ENCODE data around the gene ZSCAN20. TPM values are rescaled to one million over a fixed set of nuclear protein-coding genes. Genes with fewer than 3 reads are reported as not detected.

Gene ZSCAN20
- total RNA-seq, 2 donors from 2014 or later: 5.0 to 5.4 TPM

DNA sequence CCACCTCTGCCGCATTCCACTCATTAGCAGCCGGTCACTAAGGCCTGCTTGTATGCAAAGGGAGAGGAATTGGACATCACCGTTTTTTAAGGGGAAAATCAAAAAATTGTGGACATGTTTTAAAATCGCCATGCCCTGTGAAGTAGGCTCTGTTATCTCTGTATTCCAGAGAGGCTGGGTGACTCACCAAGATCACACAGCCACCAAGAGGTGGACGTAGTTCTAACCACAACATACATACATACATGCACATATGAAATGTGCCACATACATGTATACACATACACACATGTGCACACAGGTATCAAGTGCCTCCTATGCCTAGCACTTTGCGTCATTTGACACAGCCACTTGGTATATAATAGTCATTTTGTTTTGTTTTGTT, 16.0 kb upstream of the ZSCAN20 start:
- TF ChIP-seq, protein P1, sequence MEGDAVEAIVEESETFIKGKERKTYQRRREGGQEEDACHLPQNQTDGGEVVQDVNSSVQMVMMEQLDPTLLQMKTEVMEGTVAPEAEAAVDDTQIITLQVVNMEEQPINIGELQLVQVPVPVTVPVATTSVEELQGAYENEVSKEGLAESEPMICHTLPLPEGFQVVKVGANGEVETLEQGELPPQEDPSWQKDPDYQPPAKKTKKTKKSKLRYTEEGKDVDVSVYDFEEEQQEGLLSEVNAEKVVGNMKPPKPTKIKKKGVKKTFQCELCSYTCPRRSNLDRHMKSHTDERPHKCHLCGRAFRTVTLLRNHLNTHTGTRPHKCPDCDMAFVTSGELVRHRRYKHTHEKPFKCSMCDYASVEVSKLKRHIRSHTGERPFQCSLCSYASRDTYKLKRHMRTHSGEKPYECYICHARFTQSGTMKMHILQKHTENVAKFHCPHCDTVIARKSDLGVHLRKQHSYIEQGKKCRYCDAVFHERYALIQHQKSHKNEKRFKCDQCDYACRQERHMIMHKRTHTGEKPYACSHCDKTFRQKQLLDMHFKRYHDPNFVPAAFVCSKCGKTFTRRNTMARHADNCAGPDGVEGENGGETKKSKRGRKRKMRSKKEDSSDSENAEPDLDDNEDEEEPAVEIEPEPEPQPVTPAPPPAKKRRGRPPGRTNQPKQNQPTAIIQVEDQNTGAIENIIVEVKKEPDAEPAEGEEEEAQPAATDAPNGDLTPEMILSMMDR (IDR thresholded peaks at IDR 0.05): no peak
- no peak overlapping the region for H3K27ac ChIP-seq

DNA sequence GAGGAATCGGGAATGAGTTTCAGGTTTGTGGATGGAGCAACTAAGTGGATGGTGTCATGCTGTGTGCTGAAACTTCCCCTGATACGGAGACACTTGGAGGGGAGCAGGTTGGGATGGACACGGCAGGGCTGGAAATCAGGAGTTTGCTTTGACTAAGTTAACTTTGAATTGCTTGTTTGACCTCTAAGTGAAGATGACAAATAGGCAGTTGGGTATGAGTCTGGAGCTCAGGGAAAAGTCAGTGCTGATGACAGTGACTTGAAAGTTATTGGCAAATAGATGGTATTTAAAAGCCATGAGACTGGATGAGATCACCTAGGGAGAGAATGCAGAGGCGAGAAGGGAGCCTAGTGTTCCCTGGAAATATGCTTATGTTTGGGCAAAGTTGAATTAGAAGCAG, 12.8 kb upstream of the ZSCAN20 start:
- TF ChIP-seq, protein P1 (IDR thresholded peaks at IDR 0.05): no peak
- intact Hi-C loops (cut with DNase I): loop anchor here (5.0 kb wide), 1 partner anchor 82 kb away; no protein-coding TSS in a partner anchor
- Histone ChIP-seq H3K36me3 (no peaks in the 10 kb centered on the region), H3K9me3 (no peaks in the 10 kb centered on the region), H3K4me3 (no peak overlapping the region), H3K27ac (no peak overlapping the region), H3K9ac (ENCODE audit: low read depth in 2 of 2, low read length in 2 of 2) (no peak overlapping the region), H3K27me3 (no peaks in the 10 kb centered on the region), H3K4me1 (no peaks in the 10 kb centered on the region)
- no peak for DNase-seq

More for the DNA sequence above, 16.0 kb upstream of the ZSCAN20 start:
- H3K27me3 ChIP-seq: no peaks in the 10 kb centered on the region
- H3K4me1 ChIP-seq: no peaks in the 10 kb centered on the region
- H3K9me3 ChIP-seq: no peaks in the 10 kb centered on the region
- intact Hi-C loops (cut with DNase I): no loop called here
- no peaks in the 10 kb centered on the region for H3K36me3 ChIP-seq
- H3K4me3 ChIP-seq: no peak overlapping the region
- no peak overlapping the region for H3K9ac ChIP-seq (ENCODE audit: low read depth in 2 of 2, low read length in 2 of 2)
- DNase-seq: no peak

DNA sequence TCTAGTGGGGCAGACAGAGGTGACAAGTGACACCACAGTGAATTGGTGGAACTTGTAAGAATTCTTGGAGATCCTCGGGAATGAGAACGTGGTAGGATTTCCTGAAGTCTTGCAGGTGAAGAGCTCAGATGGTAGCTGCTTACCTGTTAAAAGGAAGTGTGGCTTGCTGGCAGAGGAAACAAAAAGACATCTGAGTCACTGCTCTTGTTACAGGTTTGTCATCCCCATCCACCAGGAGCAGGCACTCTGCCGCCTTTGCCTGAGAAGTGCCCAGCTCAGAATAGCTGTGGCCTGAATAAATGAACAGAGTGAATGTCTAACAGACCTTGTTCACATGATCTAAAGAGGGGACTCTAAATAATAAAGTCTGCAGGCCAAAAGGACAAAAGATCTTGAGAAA, 12.3 kb upstream of the ZSCAN20 start:
- TF ChIP-seq, protein P1 (IDR thresholded peaks at IDR 0.05): no peak

DNA sequence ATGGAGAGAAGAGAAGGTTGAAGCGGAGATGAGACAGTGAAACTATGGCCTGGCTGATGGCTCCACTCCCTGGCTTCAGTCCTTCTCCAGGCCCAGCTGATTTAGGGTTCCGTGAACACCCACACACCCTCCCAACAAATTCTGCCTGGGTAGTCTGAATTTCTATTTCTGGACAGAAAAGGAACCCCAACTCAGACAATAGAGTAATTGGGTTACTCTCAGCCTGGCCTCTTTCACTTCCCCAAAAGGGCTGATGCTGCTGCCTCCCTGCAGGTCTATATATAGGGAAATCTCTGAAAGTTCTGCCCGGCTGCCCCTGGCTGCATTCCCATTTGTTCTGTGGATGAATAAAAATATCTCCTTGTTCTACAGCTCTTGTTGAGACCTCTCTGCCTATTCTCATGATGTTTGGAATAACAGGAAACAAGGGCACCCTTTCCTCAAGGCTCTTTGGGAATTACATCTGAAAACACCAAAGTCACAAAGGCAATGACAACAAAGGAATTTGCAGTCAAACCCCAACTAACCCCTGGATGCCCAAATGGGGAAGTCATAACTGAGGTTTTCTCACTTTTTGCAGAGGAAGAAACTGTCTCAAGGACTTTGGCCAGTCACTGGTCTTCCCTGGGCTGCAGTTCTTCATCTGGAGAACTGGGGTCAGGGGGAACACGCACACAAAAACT, 11.4 kb upstream of the ZSCAN20 start:
- Histone ChIP-seq H3K27ac (no peak overlapping the region), H3K27me3 (no peaks in the 10 kb centered on the region), H3K4me1 (no peaks in the 10 kb centered on the region), H3K4me3 (no peak overlapping the region), H3K9me3 (no peaks in the 10 kb centered on the region), H3K9ac (ENCODE audit: low read depth in 2 of 2, low read length in 2 of 2) (no peak overlapping the region), H3K36me3 (no peaks in the 10 kb centered on the region)
- TF ChIP-seq, protein P1 (IDR thresholded peaks at IDR 0.05): no peak
- intact Hi-C loops (cut with DNase I): loop anchor here (5.0 kb wide), 1 partner anchor 84 kb away; no protein-coding TSS in a partner anchor
- no peak for DNase-seq

More for the DNA sequence above, 12.3 kb upstream of the ZSCAN20 start:
- no peaks in the 10 kb centered on the region for H3K36me3 ChIP-seq
- no peak overlapping the region for H3K9ac ChIP-seq (ENCODE audit: low read depth in 2 of 2, low read length in 2 of 2)
- no peak overlapping the region for H3K4me3 ChIP-seq
- no peaks in the 10 kb centered on the region for H3K27me3 ChIP-seq
- H3K4me1 ChIP-seq: no peaks in the 10 kb centered on the region
- no peak overlapping the region for H3K27ac ChIP-seq
- intact Hi-C loops (cut with DNase I): loop anchor here (5.0 kb wide), 1 partner anchor 83 kb away; no protein-coding TSS in a partner anchor
- DNase-seq: no peak
- no peaks in the 10 kb centered on the region for H3K9me3 ChIP-seq

DNA sequence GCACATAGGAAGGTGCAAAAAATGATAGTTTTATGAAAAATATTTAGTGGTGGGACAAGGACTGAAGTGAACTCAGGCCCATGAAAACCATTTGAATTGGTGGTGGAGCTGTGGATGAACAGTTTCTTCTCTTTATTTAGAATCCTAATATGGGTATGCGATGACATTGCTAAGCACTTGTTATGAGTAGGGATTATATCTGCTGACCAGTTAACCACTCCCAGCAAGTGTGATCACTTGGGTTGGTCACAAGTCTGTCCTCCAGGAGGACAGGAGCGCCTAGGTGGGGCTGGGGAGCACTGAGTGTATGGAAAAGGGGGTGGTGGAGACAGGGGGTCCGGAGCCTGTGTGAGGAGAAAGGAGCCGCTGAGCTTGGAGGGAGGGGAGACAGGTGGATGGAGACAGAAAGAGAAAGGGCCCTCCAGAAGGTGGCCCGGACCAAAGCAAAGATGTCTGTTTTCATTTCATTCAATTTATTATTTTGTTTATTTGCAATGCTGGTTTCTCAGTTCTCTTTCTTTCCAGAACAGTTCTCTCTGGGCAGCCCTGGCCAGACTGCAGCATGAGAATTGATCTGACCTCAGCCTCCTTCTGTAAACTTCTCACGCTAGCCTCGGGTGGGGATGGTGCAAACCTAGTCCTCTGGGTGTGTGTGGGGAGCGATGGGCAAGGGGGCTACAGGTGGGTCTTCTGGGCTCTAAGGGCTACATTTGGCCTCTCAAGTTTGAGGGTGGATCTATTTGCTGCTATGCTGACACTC, 9.9 kb upstream of the ZSCAN20 start:
- no peaks in the 10 kb centered on the region for H3K4me1 ChIP-seq
- no peak overlapping the region for H3K4me3 ChIP-seq
- H3K27ac ChIP-seq: no peak overlapping the region
- DNase-seq: no peak
- intact Hi-C loops (cut with DNase I): loop anchor here (5.0 kb wide), 1 partner anchor 85 kb away; no protein-coding TSS in a partner anchor
- H3K27me3 ChIP-seq: no peaks in the 10 kb centered on the region
- H3K36me3 ChIP-seq: no peaks in the 10 kb centered on the region
- H3K9me3 ChIP-seq: no peaks in the 10 kb centered on the region
- TF ChIP-seq, protein P1 (IDR thresholded peaks at IDR 0.05): no peak
- no peak overlapping the region for H3K9ac ChIP-seq (ENCODE audit: low read depth in 2 of 2, low read length in 2 of 2)

Data from colonic mucosa (tissue), 4 donors.